Ovary (tissue), 3 donors: Measurements from ENCODE around the gene LDB2.

Experiments used
- EP300 ChIP-seq: sonication (generic); formaldehyde crosslinking; IDR thresholded peaks from one replicate; pipeline ENCODE4 v1.6.1; 2017; ENCODE audit warnings: antibody characterized with exemption
- POLR2A ChIP-seq: fragments of 450-650 bp; IDR thresholded peaks from one replicate; pipeline ENCODE4 v1.6.1; 2017; ENCODE audit warnings: antibody characterized with exemption, mild to moderate bottlenecking, moderate library complexity
- TF ChIP-seq, protein P1 (sequence below), 3 donors: fragments of 450-650 bp in 2 of 3; fragments of 200-600 bp in 1 of 3; IDR thresholded peaks; one replicate each; pipeline versions ENCODE4 v1.5.1 to v1.8.0; 2016 to 2022; ENCODE audit warnings: antibody characterized with exemption in 3 of 3, mild to moderate bottlenecking in 1 of 3
- donor health status: DM: no; HTN: no; CAD: no.

DNA sequence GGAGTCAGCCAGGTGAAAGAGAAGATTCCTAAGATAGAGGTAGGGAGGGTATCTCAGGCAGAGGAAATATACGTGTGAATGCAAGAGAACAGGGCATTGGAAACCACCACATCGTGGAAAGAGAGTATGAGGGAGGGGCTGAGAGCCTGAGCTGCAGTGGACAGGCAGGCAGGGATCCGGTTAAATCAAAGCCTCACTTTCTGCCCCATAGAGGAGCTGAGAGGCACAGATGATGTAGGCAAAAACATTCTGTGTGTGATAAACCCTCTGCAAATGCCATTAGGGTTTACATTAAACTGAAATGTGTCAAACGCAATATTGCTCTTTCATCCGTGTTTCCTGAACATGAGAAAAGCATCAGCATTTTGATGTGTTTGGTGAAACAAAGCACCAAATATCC is 374.0 kb downstream of the LDB2 start:
- TF ChIP-seq POLR2A (no peak), EP300 (no peak)
- TF ChIP-seq, protein P1, sequence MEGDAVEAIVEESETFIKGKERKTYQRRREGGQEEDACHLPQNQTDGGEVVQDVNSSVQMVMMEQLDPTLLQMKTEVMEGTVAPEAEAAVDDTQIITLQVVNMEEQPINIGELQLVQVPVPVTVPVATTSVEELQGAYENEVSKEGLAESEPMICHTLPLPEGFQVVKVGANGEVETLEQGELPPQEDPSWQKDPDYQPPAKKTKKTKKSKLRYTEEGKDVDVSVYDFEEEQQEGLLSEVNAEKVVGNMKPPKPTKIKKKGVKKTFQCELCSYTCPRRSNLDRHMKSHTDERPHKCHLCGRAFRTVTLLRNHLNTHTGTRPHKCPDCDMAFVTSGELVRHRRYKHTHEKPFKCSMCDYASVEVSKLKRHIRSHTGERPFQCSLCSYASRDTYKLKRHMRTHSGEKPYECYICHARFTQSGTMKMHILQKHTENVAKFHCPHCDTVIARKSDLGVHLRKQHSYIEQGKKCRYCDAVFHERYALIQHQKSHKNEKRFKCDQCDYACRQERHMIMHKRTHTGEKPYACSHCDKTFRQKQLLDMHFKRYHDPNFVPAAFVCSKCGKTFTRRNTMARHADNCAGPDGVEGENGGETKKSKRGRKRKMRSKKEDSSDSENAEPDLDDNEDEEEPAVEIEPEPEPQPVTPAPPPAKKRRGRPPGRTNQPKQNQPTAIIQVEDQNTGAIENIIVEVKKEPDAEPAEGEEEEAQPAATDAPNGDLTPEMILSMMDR (IDR thresholded peaks at IDR 0.05): no peak
